ENCODE data around the gene SMC6. TPM values are rescaled to one million over a fixed set of nuclear protein-coding genes. Genes with fewer than 3 reads are reported as not detected.

The SMC6 gene
- total and polyA plus RNA-seq, 2 experiments from 2014 or later: 53.4 to 59.8 TPM

GRCh38 chr2:17754773-17755425 is 1.3 kb upstream of the SMC6 start (continued):
- TF ChIP-seq CTCF (conservative IDR thresholded peaks at IDR 0.05; ENCODE audit: low read depth in 2 of 2) (no peak), EZH2phosphoT487 (IDR thresholded peaks at IDR 0.05; ENCODE audit: unreplicated experiment) (no peak), JUNB (IDR thresholded peaks at IDR 0.05; ENCODE audit: unreplicated experiment) (no peak), NANOG (IDR thresholded peaks at IDR 0.05; ENCODE audit: borderline replicate concordance) (no peak), STAT1 (IDR thresholded peaks at IDR 0.05; ENCODE audit: unreplicated experiment) (no peak)

GRCh38 chr2:17752892-17753802 is 463 bp downstream of the SMC6 start:
- Histone ChIP-seq H3K9me2 (ENCODE audit: insufficient read depth) (no peaks in the 10 kb centered on the region), H3K79me2 (replicated peaks; ENCODE audit: insufficient read depth) (peaks cover 87% of the 10 kb centered on the region), H4K20me1 (replicated peaks; ENCODE audit: insufficient read depth) (peaks cover 2% of the 10 kb centered on the region; the same call in 1 of the 2 replicates), H3K4me1 (ENCODE audit: insufficient read depth) (peaks cover 55% of the 10 kb centered on the region), H3K27me3 (ENCODE audit: insufficient read depth) (no peaks in the 10 kb centered on the region), H3K4me2 (peak overlapping the region; percentile 91), H3K4me3 (peak overlapping the region; percentile 85), H3K36me3 (ENCODE audit: insufficient read depth) (no peaks in the 10 kb centered on the region), H2AFZ (no peak overlapping the region), H3F3A (replicated peaks; ENCODE audit: low read depth) (no peaks in the 10 kb centered on the region), H3K27ac (ENCODE audit: low read depth) (peak overlapping the region; percentile 94; the same call in 1 of the 2 replicates)
- peaks cover 3% of the 10 kb centered on the region for H3K27me3 Mint-ChIP-seq (ENCODE audit: insufficient read depth, low read depth, poor library complexity)
- peak overlapping the region; percentile 86; the same call in 1 of the 2 replicates for H3K27ac Mint-ChIP-seq
- no peak for TF ChIP-seq EZH2 (IDR thresholded peaks at IDR 0.05; ENCODE audit: low read depth, unreplicated experiment)
- no peak for TF ChIP-seq CREB1 (CRISPR knock-in tag; IDR thresholded peaks at IDR 0.05; ENCODE audit: low read depth)
- no peak for TF ChIP-seq REST (IDR thresholded peaks at IDR 0.05; ENCODE audit: unreplicated experiment)
- peak; percentile 82 for TF ChIP-seq POLR2AphosphoS5 (IDR thresholded peaks at IDR 0.05; ENCODE audit: low read depth)
- no peak for TF ChIP-seq JUNB (IDR thresholded peaks at IDR 0.05; ENCODE audit: unreplicated experiment)
- H3K36me3 Mint-ChIP-seq (ENCODE audit: low read depth): peaks cover 3% of the 10 kb centered on the region; the same call in 1 of the 3 replicates
- peak overlapping the region; percentile 92 for H3K4me3 Mint-ChIP-seq
- H3K4me1 Mint-ChIP-seq: peaks cover 33% of the 10 kb centered on the region
- DNase-seq (ENCODE audit: low spot score) (peak; percentile 70), ATAC-seq (peak; percentile 75)
- no peaks in the 10 kb centered on the region for H3K9me3 Mint-ChIP-seq
